Measurements from ENCODE around the gene AMOT.

Gene AMOT

DNA sequence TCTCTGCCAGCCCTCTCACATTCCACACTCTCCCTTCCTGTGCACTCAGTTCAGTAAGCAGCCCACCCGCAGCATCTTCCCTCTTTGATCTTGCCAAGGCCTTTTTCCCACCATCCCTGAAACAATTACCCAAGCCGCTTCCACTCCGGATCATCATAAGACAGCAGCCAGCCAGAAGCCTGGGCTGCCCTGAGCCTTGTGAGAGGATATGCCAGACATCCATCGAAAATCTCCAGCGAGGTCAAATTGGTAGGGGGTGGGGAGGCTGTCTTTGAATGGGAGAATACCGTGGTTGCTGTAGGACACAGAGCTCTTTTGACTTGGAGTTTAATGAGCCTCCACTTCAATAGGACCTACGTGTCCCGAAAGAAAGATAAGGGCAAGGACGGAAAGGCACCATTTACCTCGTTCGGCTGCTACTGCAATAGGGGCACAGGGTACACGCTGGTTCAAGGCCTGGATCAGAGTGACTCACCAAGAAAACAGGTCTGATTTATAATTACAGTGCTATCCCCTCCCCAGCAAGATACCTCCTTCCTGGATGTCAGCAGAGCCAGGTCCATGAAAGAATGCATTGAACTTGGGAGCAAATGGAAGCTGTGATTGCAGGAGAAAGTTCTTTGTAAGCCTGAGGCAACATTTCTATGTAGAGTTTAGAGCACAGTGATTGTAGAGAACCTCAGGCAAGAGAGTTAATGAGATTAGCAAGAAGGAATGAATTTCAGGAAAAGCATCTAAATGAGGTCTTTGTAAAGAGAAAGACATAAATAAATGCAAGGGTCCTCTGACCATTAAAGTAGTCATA, 39.5 kb downstream of the AMOT start:
- no peak for DNase-seq

DNA sequence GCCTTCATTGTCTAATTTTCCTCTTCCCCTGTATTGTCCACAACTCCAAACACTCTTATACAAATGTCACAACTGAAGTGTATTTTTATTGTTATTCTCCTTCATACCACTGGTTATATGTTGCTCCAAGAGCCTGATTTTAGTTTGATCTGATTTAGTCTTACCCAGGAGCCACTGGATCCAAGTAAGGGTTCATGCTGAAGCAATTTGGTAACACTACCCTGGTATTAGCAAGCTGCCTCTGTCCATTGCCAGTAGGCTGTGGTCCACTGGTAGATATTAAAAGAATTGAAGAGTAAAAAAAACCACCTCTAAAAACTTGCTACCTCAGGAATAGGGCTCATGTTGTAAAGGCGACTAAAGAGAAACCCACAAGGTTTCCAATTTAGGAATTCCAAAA, 41.2 kb downstream of the AMOT start:
- no peak for DNase-seq

DNA sequence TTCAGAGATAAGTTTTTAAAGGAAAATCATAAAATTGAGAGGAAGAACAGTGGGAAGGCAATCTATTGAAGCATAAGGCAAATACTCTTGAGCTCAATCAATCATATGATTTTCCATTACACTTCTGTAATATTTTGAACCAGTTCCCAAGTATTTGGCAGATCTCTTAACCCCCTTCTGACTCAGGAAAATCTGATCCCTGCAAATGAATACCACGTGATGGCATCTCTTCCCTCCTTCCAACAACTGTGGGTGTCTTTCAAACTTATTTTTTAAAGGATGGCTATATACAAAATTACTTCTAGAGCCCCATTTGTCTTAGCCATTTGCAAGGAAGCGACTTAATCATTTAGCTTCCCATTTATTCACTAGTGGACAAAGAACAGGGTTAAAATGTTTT, 41.9 kb downstream of the AMOT start:
- DNase-seq: no peak

DNA sequence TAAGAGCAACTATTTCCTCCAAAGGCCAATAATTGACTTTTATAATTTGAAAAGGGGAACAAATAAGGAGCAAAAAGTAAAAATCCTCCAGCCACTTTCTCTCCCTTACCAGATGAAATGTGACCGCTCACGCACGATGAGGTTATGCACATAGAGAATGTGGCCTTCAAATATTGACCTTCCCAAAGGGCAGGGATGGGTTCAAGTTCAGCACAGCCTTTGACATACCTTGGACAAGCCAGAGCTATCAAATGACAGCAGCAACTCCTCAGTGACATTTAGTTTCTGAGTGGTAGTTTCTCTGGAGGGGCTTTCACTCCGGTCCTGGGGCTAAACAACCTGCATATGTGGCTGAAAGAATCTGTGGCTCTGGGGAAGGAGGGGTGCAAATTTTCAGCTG, 50.7 kb downstream of the AMOT start:
- DNase-seq: no peak

DNA sequence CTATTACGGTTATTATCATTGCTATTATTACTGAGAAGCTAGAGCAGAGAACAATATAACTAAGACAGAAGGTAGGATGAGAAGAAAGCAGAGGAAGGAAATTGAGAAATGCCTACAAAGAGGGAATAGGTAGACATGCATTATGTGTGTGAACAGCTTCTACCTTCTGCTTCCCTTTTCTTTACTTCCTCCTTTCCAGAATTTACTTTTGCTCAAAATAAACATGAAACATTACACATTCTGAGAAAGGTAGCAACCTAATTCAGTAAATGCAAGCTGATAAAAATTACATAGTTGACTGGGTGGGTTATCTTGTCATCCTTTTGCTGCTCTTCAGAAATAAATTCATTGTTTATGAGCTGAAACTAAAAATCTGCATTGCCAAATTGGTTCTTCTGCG, 54.6 kb downstream of the AMOT start:
- DNase-seq: no peak

DNA sequence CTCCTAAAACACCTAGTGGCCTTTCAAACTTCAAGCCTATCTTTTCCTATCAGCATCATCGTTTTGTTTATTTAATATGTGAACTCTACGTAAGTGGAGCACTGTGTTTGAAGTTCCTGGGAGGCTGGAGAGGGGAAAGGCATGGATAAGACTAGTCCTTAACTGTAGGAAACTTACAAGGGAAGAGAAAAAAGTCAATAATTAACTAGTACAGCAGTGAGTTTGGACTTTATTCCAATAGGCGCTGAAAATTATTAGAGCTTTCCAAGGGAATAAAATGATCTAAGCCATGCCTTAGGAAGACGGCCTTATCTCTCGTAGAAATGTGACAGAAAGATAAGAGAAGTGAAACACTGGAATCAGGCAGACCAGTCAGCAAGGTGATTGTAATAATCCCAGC, 55.3 kb downstream of the AMOT start:
- DNase-seq: no peak

DNA sequence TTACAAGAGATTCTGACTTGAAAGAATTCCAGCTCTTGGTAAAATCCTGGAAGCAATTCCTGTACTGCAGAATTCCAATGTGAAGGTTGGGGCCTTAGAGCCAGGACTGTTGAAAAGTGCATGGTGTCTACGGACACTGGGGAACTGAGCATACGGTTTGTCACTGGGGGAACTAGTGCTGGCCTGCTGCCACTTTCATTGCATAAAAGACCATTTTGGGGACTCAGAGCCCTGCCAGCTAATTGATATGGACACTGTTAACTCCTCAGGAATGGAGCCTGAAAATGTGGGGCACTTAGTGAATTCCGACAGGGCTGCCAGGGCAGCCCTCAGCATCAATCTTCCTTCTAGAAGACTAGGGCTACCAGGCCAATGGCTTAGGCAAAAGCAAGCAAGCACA, 55.9 kb downstream of the AMOT start:
- DNase-seq: no peak

DNA sequence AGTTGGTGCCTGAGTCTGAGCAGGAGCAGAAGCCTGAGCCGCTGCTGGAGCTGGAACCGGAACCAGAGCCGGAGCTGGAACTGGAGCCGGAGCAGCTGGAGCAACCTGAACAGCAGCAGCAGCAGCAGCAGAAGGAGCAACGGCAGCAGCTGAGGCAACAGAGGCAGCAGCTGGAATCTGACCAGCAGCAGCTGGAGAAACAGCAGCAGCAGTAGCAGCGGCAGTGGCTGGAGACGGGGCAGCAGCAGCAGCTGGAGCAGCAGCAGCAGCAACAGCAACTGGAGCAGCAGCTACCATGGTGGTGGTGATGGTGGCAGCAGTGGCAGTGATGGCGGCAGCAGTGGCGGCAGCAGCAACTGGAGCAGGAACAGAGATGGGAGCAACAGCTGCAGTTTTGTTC, 61.5 kb downstream of the AMOT start:
- DNase-seq: no peak

DNA sequence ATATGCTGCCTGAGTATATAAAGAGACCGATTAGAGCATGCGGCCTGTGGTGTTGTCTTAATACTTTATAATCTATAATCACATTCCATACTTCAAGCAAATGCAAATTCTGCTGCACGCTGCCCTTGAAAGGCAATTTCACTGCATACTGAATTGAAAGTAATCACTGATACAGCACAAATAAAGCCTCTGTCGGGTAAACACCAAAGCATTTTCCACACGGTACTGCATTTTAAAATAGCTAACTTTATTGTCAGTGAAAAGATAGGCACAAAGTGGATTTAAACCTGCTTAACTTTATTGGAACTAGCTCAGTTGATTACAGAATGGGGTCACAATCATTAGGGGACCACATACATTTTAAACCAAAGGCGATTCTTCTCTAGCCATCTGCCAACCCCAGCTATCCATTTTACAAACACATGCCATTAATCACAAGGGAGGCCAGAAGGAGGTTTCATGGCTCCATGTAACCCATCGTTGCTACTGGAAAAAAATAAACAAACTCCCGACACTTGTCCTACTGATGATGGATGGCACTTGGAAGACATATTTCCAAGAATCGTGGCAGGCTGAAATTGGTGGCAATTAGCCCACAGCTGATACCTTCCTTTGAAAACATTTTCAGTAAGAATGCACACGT, 65.9 kb downstream of the AMOT start:
- DNase-seq: no peak

DNA sequence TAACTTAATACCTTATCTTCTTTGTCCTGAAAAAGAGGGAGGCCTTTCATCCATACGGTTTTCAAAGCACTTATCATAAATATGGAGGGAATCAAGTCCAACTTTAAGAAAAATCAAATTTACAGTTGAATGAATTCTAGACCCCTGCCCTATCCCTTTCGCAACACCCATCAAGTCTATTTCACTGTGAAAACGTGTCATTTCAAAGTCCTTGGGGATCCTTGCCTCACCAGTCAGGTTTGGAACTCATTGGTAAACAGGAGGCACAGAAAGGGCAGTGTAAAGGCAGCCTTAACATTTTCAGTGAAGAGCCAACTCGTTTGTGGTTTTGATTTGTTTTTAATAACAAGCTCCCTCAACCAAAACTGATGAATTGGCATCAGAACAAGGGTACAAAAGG, 66.5 kb downstream of the AMOT start:
- no peak for DNase-seq

DNA sequence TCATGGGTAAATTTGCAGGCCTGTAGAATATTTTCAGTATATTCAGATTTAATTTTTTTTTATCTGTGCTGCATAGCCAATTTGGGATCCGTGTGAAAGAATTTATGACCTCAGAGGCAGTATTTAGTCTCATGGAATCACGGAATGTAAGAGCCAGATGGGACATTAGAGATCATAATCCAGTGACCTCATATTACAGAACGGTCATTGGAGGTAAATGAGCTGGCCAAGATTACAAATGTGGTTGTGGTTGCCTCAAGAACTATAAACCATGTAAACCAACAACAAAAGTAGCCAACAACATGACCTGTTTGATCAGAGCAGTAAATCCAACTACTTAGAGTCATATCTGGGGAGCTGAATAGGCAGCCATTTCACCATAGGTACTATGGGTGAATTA, 71.6 kb downstream of the AMOT start:
- no peak for DNase-seq

DNA sequence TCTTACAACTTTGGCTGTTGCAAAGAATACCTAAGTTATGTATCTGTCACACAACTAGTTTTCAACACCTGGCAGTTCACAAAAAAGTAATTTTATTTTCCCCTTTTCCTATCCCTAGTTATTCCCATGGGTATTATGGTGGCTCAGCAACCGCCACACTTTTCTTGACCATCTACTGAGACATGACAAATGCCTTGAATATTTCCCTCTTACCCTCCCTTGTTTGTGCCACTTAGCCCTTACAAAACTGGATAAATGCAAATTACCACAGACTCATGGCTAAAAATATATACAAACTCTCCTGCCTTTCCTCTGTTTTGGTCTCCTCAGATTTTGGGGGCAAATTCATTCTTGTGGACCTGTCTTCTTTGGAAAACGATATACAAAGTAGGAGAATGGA, 72.1 kb downstream of the AMOT start:
- DNase-seq: no peak

DNA sequence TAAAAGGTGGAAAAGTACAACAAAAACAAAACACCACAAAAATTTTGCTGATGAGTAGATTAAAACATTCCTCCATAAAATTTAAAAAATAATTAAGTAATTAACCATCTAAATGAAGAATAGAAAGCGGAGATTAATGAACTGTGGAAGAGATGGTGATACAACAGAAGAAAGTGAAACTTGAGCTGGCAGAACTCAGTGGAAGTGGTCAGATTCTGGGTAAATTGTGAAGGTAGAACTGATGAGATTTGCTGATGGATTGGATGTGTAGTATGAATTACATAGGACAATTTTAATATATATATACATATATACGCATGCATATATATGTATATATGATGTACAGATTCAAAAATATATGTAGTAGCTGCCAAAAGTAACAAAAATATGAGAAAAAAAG, 73.9 kb downstream of the AMOT start:
- DNase-seq: no peak

DNA sequence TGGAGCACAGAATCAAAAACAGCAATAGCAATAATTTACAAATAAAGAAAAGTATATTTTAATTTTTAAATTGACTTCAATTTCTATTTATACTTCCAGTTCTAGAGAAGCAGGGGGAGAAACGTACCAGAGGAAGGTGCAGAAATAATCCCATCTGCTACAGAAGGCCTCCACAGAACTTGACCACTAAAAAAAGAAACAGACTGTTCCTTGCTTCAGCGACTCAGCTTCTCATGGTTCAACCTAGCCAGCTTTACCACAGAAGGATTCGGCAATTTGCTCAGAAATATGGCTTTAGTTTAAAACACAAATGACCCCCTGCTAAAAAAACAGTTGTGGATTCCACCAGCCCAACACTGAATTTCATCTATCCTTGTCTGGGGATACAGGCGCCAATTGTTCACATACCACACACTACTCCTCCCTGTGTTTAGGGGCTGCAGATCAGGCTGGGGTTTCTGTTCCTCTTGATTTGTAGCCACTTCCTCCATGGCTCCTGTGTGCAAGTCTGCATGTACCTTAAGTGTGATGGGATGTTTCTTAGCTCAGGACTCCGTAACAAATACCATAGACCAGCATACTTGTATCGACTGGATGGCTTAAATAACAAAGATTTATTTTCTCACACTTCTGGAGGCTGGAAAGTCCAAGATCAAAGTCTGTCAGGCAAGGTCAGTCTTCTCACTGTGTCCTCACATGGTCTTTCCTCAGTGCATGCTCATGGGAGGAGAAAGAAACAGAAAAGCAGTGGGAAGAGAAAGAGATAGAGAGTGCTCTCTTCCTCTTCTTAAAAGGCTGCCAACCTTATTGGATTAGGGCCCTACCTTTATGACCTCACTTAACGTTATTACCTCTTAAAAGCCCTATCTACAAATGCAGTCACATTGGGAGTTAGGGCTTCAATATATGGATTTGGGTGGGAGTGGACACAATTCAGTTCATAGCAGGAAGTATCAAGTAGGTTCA, 79.1 kb downstream of the AMOT start:
- no peak for DNase-seq

DNA sequence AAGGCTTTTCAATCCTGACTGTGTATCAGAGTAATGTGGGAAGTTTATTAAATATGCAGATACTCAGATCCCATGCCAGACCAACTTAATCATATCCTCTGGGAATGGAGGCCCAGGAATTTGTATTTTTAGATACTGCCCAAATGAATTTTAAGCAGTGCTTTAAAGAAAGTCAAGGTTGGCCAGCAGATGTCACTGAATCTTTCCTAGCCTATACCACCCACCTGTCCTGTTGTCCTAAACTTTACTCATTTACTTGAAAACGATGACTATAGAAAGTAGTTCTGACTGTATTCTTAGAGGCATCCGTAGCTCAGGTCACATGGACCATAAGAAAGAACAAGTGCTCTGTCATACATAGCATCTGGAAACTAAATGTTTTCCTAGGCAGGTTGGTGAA, 79.9 kb downstream of the AMOT start:
- DNase-seq: no peak

DNA sequence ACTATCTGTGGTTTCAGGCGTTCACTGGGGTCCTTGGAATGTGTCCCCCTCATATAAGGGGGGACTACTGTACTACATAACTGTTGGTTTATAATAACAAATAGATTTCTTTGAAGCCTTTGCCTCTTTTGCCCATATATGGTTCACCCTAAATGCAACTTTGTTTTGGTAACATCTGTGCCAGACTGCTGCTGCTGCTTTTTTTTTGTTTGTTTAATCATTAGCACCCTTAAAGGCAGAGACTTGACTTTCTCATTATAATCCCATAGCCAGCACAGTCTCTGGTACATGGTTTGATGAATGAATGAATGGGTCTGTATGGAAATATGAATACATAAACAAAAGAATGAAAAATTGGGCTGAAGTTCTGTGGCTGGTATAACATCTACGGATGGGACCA, 80.7 kb downstream of the AMOT start:
- DNase-seq: no peak

DNA sequence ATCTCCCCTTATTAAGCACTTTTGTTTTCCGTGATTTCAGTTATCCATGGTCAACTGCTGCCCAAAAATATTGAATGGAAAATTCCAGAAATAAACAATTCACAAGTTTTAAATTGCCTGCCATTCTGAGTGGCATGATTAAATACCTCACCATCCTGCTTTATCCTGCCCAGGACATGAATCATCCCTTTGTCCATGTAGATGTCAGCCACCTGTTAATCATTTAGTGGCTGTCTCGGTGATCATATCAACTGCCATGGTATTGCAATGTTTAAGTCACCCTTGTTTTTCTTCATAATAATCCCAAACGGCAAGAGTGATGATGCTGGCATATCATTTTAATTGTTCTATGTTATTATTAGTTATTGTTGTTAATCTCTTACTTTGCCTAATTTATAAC, 81.1 kb downstream of the AMOT start:
- DNase-seq: no peak

DNA sequence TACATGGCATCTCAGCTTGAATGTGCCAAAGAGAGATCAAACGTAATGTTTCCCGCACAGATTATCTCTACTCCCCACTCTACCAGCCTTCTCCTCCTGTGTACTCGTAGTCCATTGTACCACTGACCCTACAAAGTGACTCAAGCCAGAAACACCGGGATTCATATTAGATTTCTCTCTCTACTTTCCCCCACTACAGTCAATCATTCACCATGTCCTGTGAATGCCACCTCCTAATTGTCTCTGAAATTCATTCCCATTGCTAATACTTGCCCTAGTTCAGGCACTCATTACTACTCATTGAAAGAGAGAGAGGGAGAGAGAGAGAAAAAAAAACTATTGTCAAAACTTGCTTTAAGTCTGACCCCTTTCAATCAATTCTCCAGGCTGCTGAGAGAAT, 82.7 kb downstream of the AMOT start:
- DNase-seq: no peak

DNA sequence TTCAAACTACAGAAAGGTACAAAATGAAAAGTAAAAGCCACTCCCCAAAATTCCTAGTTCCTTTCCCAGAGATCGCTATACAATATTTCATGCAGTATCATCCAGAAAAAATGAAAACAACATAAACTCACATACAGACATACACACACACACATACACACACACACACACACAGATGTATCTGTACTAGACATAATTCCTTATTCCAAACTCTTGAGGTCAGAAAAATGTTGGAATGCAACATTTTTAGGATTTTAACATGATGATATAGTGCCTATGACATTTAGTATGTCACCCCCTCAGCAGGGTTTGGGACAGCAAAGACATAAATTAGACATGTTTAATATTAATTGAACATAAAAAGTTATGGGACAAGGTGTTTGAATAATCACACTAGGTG, 87.5 kb downstream of the AMOT start:
- DNase-seq: no peak

DNA sequence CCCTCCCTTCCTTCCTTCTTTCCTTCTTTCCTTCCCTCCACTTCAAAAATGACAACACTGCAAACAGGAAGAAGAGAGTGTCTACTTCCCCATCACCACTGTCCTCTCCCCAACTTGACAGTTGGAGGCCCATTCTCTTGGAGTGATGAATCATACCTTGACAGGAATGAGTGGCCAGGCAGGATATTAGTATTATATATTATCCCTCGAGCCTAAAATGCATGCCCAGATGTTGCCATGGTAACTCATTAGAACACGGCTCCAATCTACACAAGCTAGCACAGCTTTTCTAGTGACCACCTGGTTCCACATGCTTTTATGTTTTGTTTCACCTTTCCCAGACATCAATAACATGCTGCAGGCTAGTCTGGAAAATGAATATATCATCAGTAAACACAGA, 89.6 kb downstream of the AMOT start:
- DNase-seq: no peak

DNA sequence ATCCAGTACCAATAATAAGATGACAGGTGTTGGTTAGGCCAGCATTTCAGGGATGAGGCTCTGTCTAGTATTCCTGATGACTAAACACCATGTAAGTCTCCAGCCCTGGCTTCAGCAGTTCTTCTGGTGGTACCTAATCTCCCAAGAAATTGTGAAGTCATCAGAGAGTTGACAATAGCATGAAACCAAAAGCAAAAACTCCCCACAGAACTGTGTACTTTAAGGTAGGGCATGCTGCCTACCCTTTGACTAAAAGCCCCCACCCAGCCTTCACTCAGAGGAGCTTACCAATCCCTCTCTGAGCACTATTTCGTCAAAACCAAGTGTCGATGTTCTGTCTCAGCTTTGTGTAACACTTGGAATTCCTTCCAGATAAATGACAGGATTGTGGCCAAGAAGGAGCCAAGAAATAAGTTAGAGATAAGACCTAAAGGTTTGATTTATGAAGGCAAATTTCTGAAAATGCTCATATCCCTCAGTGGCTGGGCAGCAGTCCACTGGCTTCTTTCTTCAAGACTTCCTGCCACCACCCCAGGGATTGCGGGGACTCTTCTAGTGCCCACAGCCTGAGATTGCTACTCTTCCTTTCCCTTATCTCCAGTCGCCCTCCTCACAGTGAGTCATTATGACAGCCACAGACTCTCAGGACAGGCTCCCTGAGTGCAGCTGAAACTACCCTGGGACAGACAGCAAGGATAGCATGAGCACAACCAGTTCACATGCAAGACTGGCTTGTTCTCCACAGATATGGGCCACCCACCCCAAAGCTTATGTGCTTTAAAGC, 93.6 kb downstream of the AMOT start:
- DNase-seq: no peak

DNA sequence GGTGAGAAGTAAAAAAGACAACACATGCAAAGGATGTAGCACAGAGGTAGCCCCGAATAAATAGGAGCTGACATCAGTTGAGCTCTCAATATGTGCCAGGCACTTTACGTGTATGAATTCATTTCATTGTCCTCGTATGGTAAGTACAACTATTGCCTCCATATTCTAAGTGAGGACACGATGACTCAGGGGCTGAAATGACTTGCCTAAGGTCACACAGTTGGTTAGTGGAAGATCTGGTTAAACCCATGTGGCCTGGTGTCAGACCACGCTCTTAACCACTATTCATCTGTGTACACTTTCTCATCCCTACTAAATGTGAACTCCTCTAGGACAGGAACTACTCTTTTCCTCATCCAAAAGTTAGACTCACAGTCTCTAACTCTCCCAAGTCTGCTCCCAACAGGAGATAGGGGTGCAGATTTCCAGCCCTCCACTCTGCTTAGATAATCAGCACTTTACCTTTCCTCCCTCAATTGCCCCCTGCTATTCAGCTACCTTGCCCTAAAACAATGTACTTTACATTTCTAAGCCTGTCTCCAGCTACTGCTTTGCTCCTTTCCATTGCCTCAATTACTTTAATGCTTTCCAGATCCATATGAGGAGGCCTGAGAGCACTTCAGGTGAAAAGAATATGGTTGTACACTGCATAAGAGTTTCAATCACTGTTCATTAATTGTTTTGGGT, 102.1 kb downstream of the AMOT start:
- no peak for DNase-seq
